HepG2 (cell line): ENCODE results near the gene TUBB4B. TPM values are rescaled to one million over a fixed set of nuclear protein-coding genes. Genes with fewer than 3 reads are reported as not detected.

ENCODE experiments used
- ETV5 ChIP-seq: IDR thresholded peaks from 2 replicates; pipeline ENCODE4 v1.6.1; 2018; ENCODE audit warnings: missing biosample characterization, missing genetic modification reagents, inconsistent platforms, borderline replicate concordance
- FOXK1 ChIP-seq: sonication (generic); formaldehyde crosslinking; IDR thresholded peaks from 2 replicates; pipeline ENCODE4 v1.4.0; 2020; ENCODE audit warnings: low read depth, missing genetic modification reagents, borderline replicate concordance
- KAT2B ChIP-seq: fragments of 150-350 bp; IDR thresholded peaks from 2 replicates; pipeline ENCODE4 v1.6.1; 2014; ENCODE audit warnings: low read depth, low read length, borderline replicate concordance
- KLF12 ChIP-seq: sonication (generic); formaldehyde crosslinking; IDR thresholded peaks from 2 replicates; pipeline ENCODE4 v1.4.0; 2020; ENCODE audit warnings: missing genetic modification reagents, borderline replicate concordance
- NFAT5 ChIP-seq: sonication (generic); formaldehyde crosslinking; IDR thresholded peaks from 2 replicates; pipeline ENCODE4 v1.4.0; 2020; ENCODE audit warnings: missing genetic modification reagents
- SNRNP70 ChIP-seq: fragments of 200-400 bp; formaldehyde crosslinking; IDR thresholded peaks from 2 replicates; pipeline ENCODE4 v1.6.1; 2017; ENCODE audit warnings: mild to moderate bottlenecking, low read depth, low read length, moderate library complexity
- TAF1 ChIP-seq: sonication (generic); formaldehyde crosslinking; IDR thresholded peaks from 2 replicates; pipeline ENCODE4 v1.4.0; 2020; ENCODE audit warnings: missing genetic modification reagents
- ZFP36L1 ChIP-seq: sonication (generic); formaldehyde crosslinking; IDR thresholded peaks from 2 replicates; pipeline ENCODE4 v1.8.0; 2022; ENCODE audit warnings: mild to moderate bottlenecking, missing genetic modification reagents, moderate library complexity
- ZNF138 ChIP-seq: sonication (generic); formaldehyde crosslinking; IDR thresholded peaks from 2 replicates; pipeline ENCODE4 v1.5.0; 2020; ENCODE audit warnings: mild to moderate bottlenecking, low read depth, missing genetic modification reagents
- ZNF33A ChIP-seq: sonication (generic); formaldehyde crosslinking; IDR thresholded peaks from 2 replicates; pipeline ENCODE4 v1.5.1; 2020; ENCODE audit warnings: missing genetic modification reagents, mild to moderate bottlenecking, moderate library complexity, borderline replicate concordance
- ZNF350 ChIP-seq: sonication (generic); formaldehyde crosslinking; IDR thresholded peaks from 2 replicates; pipeline ENCODE4 v1.4.0; 2020; ENCODE audit warnings: mild to moderate bottlenecking, low read depth, missing genetic modification reagents, borderline replicate concordance
- ZNF615 ChIP-seq: sonication (generic); formaldehyde crosslinking; IDR thresholded peaks from 2 replicates; pipeline ENCODE4 v1.5.0; 2020; ENCODE audit warnings: mild to moderate bottlenecking, missing genetic modification reagents, borderline replicate concordance
- ZNF768 ChIP-seq: sonication (generic); formaldehyde crosslinking; IDR thresholded peaks from 2 replicates; pipeline ENCODE4 v1.4.0; 2020; ENCODE audit warnings: missing genetic modification reagents
- polyA plus RNA-seq, 8 experiments: library from polyadenylated mRNA; depleted of rRNA in 3 of 8; stranded (reverse) in 7 of 8; unstranded in 1 of 8; fragments of >200 nt; fragmentation: Illumina TruSeq in 4 of 8; extraction: Trizol in 4 of 8; gene quantifications; 2 replicates each; pipeline versions ENCODE4 v1.2.1 to v1.2.3, GENCODE V29; 2011 to 2016; ENCODE audit warnings: low read depth in 4 of 8, missing spikeins in 1 of 8, mixed read lengths in 1 of 8; ENCODE audit not compliant: insufficient read depth in 1 of 8
- total RNA-seq, 5 experiments: library from RNA; depleted of rRNA; stranded (reverse); fragments of >200 nt; fragmentation: Illumina TruSeq; extraction: Trizol; gene quantifications; 2 replicates each; pipeline ENCODE4 v1.2.3, GENCODE V29; 2016; ENCODE audit warnings: low read depth in 1 of 5
- TF ChIP-seq, protein P1 (sequence below): sonication (generic); formaldehyde crosslinking; IDR thresholded peaks from 2 replicates; pipeline ENCODE4 v1.5.0; 2020; ENCODE audit warnings: mild to moderate bottlenecking, missing genetic modification reagents, borderline replicate concordance
- TF ChIP-seq, protein P2 (sequence below): sonication (generic); formaldehyde crosslinking; IDR thresholded peaks from 2 replicates; pipeline ENCODE4 v1.8.0; 2023; ENCODE audit warnings: mild to moderate bottlenecking, missing genetic modification reagents
- TF ChIP-seq, protein P3 (sequence below): sonication (generic); formaldehyde crosslinking; IDR thresholded peaks from 2 replicates; pipeline ENCODE4 v1.5.1; 2020; ENCODE audit warnings: missing genetic modification reagents, mild to moderate bottlenecking, borderline replicate concordance

The TUBB4B gene
- total and polyA plus RNA-seq, 2 of the 13 experiments (the other 11 are each of a cell fraction or from before 2014, with no cell fraction given) = 182 to 412 TPM

DNA sequence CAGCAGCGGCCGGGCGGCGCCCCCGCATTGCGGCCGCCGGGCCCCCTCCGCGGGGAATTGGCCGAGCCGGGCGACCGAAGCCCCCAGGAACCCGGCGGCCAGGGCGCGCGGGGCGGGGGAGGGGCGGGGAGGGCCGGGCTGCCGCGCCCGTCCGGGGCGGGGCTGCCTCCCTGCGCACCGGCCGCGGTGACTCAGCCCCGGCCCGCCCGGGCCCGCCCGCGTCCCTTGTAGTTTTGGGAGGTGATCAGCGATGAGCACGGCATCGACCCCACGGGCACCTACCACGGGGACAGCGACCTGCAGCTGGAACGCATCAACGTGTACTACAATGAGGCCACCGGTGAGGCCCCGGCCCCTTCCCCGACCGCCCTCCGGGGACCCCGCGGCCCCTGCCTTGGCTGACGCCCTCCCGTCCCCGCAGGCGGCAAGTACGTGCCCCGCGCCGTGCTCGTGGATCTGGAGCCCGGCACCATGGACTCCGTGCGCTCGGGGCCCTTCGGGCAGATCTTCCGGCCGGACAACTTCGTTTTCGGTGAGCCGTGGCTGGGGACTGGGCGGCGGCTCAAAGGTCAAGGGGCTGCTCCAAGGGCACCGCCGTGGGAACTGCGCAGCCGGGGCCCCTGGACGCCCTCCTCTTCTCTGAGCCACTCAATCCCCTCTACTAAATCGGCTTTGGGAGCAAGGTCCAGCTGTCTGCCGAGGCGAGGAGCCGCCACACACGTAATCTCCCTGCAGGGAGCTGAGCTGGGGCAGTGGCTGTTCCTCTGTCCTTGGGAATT lies 592 bp downstream of the TUBB4B start (continued):
- TF ChIP-seq, protein P1, sequence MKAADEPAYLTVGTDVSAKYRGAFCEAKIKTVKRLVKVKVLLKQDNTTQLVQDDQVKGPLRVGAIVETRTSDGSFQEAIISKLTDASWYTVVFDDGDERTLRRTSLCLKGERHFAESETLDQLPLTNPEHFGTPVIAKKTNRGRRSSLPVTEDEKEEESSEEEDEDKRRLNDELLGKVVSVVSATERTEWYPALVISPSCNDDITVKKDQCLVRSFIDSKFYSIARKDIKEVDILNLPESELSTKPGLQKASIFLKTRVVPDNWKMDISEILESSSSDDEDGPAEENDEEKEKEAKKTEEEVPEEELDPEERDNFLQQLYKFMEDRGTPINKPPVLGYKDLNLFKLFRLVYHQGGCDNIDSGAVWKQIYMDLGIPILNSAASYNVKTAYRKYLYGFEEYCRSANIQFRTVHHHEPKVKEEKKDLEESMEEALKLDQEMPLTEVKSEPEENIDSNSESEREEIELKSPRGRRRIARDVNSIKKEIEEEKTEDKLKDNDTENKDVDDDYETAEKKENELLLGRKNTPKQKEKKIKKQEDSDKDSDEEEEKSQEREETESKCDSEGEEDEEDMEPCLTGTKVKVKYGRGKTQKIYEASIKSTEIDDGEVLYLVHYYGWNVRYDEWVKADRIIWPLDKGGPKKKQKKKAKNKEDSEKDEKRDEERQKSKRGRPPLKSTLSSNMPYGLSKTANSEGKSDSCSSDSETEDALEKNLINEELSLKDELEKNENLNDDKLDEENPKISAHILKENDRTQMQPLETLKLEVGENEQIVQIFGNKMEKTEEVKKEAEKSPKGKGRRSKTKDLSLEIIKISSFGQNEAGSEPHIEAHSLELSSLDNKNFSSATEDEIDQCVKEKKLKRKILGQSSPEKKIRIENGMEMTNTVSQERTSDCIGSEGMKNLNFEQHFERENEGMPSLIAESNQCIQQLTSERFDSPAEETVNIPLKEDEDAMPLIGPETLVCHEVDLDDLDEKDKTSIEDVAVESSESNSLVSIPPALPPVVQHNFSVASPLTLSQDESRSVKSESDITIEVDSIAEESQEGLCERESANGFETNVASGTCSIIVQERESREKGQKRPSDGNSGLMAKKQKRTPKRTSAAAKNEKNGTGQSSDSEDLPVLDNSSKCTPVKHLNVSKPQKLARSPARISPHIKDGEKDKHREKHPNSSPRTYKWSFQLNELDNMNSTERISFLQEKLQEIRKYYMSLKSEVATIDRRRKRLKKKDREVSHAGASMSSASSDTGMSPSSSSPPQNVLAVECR (CRISPR knock-in tag) = 0 out of 2 replicates have a peak, but pooled peaks have one; percentile 64
- no peak for TF ChIP-seq ZFP36L1 (CRISPR knock-in tag)
- no peak for TF ChIP-seq KLF12
- TF ChIP-seq, protein P2, sequence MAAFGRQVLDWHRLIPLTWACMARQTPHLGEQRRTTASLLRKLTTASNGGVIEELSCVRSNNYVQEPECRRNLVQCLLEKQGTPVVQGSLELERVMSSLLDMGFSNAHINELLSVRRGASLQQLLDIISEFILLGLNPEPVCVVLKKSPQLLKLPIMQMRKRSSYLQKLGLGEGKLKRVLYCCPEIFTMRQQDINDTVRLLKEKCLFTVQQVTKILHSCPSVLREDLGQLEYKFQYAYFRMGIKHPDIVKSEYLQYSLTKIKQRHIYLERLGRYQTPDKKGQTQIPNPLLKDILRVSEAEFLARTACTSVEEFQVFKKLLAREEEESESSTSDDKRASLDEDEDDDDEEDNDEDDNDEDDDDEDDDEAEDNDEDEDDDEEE (CRISPR knock-in tag) = no peak
- TF ChIP-seq ZNF33A (CRISPR knock-in tag) = no peak
- no peak for TF ChIP-seq NFAT5 (CRISPR knock-in tag)
- TF ChIP-seq ZNF615 (CRISPR knock-in tag) = no peak
- TF ChIP-seq ZNF138 (CRISPR knock-in tag) = peak; percentile 29
- TF ChIP-seq, protein P3, sequence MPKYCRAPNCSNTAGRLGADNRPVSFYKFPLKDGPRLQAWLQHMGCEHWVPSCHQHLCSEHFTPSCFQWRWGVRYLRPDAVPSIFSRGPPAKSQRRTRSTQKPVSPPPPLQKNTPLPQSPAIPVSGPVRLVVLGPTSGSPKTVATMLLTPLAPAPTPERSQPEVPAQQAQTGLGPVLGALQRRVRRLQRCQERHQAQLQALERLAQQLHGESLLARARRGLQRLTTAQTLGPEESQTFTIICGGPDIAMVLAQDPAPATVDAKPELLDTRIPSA (CRISPR knock-in tag) = no peak
- no peak for TF ChIP-seq FOXK1
- peak; percentile 47; the same call in 1 of the 2 replicates for TF ChIP-seq ZNF768 (CRISPR knock-in tag)
- TF ChIP-seq ZNF350 = peak; percentile 63; the same call in 1 of the 2 replicates
- TF ChIP-seq SNRNP70 = no peak
- peak; percentile 30; the same call in 1 of the 2 replicates for TF ChIP-seq TAF1 (CRISPR knock-in tag)
- no peak for TF ChIP-seq KAT2B
- peak; percentile 21; the same call in 1 of the 2 replicates for TF ChIP-seq ETV5 (CRISPR knock-in tag)
